Activated naive CD8-positive, alpha-beta T cell (primary cell): ENCODE data around the gene PTBP1.
A peak's percentile ranks its signal among the peaks of the same experiment; 100 is the strongest.

Experiments used
- H3K27ac Mint-ChIP-seq: one replicate; pipeline ENCODE4 v1.8.0; 2021; ENCODE audit warnings: mixed read lengths
- H3K27me3 Mint-ChIP-seq: one replicate; pipeline ENCODE4 v1.8.0; 2021; ENCODE audit warnings: mixed read lengths
- H3K36me3 Mint-ChIP-seq: one replicate; pipeline ENCODE4 v1.8.0; 2021; ENCODE audit warnings: mixed read lengths
- H3K4me1 Mint-ChIP-seq: one replicate; pipeline ENCODE4 v1.8.0; 2021; ENCODE audit warnings: low read depth, mixed read lengths
- H3K4me3 Mint-ChIP-seq: one replicate; pipeline ENCODE4 v1.8.0; 2021; ENCODE audit warnings: mild to moderate bottlenecking, mixed read lengths
- H3K9me3 Mint-ChIP-seq: one replicate; pipeline ENCODE4 v1.8.0; 2021; ENCODE audit warnings: low read depth, mixed read lengths

PTBP1 gene

DNA sequence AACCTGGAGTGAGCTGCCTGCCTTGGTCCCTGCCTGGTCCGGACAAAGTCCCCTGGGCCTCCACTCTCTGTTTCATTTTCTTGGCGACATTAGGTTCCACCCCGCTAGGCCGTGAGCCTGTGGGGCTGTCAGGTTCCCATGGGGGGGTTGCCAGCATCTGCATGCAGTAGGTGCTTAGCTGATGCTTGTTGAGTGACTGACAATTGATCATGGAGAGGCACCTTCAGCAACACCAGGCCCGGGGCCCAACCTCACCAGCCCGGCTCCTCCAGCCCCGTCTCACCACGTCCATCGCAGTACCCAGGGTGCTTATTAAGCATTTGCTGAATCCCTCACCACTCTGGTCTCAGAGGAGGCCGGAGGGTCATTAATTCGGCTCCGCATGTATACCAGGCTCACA, 33.0 kb upstream of the PTBP1 start:
- Mint-ChIP-seq H3K4me1 (no peaks in the 10 kb centered on the region), H3K4me3 (no peak overlapping the region), H3K27me3 (no peaks in the 10 kb centered on the region), H3K36me3 (no peaks in the 10 kb centered on the region), H3K9me3 (no peaks in the 10 kb centered on the region), H3K27ac (no peak overlapping the region)

DNA sequence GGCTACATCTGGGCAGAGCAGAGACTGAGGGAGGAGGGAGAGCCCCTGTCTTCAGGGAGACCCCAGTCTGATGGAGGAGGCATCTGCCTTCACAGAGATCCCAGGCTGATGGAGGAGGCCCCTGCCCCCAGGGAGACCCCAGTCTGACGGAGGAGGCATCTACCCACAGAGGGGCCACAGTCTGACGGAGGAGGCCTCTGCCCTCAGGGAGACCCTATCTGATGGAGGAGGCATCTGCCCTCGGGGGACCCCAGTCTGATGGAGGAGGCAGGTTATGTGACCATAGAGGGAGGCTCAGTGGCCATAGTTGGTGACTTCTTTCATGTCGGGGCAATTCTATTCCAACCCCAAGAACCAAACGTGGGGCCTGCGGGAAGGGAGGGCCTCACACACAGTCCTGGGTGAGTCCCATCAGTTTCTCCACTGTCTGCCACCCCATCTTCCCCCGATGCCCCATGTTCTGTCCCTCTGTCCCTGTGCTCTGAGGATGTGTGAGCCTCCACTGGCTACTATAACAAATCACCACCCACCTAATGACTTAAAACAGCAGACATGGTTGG, 32.0 kb upstream of the PTBP1 start:
- Mint-ChIP-seq H3K36me3 (no peaks in the 10 kb centered on the region), H3K9me3 (no peaks in the 10 kb centered on the region), H3K4me1 (peaks cover under 1% of the 10 kb centered on the region), H3K27me3 (peaks cover under 1% of the 10 kb centered on the region), H3K27ac (no peak overlapping the region), H3K4me3 (no peak overlapping the region)

DNA sequence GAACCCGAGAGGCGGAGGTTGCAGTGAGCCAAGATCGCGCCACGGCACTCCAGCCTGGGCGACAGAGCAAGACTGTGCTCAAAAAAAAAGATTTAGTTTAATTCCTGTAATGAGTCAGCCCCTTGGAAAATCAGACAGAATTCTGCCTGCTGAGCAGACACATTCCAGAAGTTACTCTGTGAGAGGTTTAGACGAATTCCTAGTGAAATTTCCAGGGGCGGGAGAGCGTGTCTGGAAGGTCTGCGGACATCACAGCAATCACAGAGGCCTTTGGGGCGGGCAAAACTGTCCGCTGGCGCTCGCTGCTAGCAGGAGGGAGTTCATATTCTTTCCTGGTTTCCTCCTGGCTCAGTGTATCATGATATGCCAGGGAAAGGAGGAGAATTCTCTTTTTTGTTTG, 28.8 kb upstream of the PTBP1 start:
- Mint-ChIP-seq H3K27ac (no peak overlapping the region), H3K4me1 (peaks cover 2% of the 10 kb centered on the region), H3K27me3 (peaks cover 2% of the 10 kb centered on the region)

DNA sequence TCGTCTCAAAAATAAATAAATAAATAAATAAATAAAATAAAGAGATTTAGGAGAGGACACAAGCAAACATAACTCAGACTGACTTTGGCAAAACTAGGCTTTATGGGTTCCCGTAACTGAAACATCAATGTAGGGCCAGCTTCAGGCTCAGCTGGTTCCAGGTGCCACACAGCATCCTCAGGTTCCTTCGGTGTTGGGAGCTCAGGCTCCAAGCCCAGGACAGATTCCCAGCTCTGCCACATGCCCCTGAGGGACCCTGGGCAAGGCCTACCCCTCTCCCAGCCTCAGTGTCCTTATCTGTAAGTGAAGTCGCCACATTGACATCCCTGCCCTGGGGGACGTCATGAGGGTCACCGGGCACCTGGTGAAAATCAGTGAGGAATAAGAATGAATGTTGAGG, 27.6 kb upstream of the PTBP1 start:
- Mint-ChIP-seq H3K27ac (no peak overlapping the region), H3K4me3 (no peak overlapping the region), H3K9me3 (no peaks in the 10 kb centered on the region), H3K36me3 (no peaks in the 10 kb centered on the region), H3K27me3 (peaks cover 2% of the 10 kb centered on the region), H3K4me1 (peaks cover 2% of the 10 kb centered on the region)

More for the DNA sequence above, 28.8 kb upstream of the PTBP1 start:
- H3K9me3 Mint-ChIP-seq: no peaks in the 10 kb centered on the region
- no peak overlapping the region for H3K4me3 Mint-ChIP-seq
- no peaks in the 10 kb centered on the region for H3K36me3 Mint-ChIP-seq

DNA sequence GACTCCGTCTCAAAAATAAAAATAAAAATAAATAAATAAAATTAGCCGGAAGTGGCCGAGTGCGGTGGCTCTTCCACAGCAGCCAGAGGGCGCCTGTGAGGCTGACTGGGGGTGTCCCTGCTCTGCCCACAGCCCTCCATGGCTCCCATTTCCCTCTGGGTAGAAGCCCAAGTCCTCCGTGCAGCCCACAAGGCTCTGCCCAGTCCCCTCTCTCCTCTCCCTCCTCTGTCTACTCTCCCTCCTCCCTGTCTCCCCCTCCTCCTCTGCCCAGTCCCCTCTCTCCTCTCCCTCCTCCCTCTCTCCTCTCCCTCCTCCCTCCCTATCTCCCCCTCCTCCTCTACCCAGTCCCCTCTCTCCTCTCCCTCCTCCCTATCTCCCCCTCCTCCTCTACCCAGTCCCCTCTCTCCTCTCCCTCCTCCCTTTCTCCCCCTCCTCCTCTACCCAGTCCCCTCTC, 25.9 kb upstream of the PTBP1 start:
- H3K27me3 Mint-ChIP-seq: peaks cover 2% of the 10 kb centered on the region
- no peaks in the 10 kb centered on the region for H3K36me3 Mint-ChIP-seq
- no peaks in the 10 kb centered on the region for H3K9me3 Mint-ChIP-seq
- H3K4me1 Mint-ChIP-seq: peaks cover 2% of the 10 kb centered on the region
- H3K4me3 Mint-ChIP-seq: no peak overlapping the region
- no peak overlapping the region for H3K27ac Mint-ChIP-seq

DNA sequence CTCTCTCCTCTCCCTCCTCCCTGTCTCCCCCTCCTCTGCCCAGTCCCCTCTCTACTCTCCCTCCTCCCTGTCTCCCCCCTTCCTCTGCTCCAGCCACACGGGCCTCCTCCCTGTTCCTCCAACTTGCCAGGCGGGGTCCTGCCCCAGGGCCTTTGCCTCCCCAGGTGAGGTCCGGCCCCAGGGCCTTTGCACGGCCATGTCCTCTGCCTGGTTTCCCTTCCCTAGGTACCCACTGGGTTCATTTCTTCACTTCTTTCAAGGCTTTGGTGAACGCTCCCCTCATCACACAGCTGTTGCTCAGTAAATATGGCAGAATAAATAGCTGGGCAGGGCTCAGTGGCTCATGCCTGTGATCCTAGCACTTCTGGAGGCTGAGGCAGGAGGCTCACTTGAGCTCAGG, 25.2 kb upstream of the PTBP1 start:
- Mint-ChIP-seq H3K27me3 (peaks cover 2% of the 10 kb centered on the region), H3K4me1 (peaks cover 2% of the 10 kb centered on the region), H3K36me3 (no peaks in the 10 kb centered on the region), H3K4me3 (no peak overlapping the region), H3K9me3 (no peaks in the 10 kb centered on the region), H3K27ac (peak overlapping the region; percentile 28)

DNA sequence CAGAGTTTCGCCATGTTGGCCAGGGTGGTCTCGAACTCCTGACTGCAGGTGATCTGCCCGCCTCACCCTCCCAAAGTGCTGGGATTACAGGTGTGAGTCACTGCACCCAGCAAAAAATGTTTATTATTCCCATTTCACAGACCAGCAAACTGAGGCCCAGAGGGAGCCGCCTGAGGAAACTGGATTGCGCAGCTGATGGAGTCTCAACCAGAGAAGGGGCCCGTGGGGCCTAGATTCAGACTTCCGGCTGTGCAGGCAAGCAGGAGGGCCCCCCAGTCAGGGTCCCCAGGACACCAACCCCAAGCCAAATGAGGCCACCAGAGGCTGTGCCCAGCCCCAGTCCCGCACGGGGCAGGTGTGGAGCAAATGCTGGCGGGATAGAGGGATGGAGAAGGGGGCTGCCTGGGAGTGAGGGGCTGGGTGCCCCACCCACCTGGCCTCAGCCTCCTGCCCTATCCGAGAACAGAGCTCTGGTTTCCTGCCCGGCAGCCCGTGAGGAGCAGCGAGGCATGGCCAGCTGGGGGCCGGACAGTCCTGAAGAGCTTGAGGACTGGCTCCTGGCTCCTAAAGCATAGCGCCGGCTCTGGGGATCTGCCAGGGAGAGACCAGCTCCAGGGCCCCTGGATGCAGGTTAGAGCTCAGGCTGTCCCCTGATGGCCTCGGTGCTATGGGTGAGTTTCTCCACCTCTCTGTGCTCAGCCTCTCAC, 24.4 kb upstream of the PTBP1 start:
- Mint-ChIP-seq H3K4me3 (no peak overlapping the region), H3K36me3 (no peaks in the 10 kb centered on the region), H3K27me3 (peaks cover 2% of the 10 kb centered on the region), H3K27ac (no peak overlapping the region), H3K9me3 (no peaks in the 10 kb centered on the region), H3K4me1 (peaks cover 2% of the 10 kb centered on the region)

DNA sequence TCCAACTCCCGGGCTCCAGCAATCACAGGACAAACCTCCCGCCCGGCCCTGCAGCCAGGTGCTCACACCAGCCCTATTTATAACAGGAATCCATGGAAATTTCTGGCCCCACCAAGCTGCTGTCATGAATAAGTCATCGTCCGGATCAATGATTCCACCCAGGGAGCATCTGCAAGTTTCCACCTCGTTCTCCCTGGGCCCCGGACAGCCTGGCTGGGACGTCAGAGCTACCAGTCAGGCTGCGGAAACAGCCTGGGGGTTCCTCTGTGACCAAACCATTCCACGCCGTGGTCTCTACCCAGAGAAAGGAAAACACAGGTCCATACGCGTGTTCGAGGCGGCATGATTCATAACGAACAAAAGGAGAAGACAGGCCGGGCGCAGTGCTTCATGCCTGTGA, 20.7 kb upstream of the PTBP1 start:
- Mint-ChIP-seq H3K4me1 (no peaks in the 10 kb centered on the region), H3K27ac (no peak overlapping the region), H3K36me3 (no peaks in the 10 kb centered on the region), H3K27me3 (no peaks in the 10 kb centered on the region), H3K4me3 (no peak overlapping the region), H3K9me3 (no peaks in the 10 kb centered on the region)

DNA sequence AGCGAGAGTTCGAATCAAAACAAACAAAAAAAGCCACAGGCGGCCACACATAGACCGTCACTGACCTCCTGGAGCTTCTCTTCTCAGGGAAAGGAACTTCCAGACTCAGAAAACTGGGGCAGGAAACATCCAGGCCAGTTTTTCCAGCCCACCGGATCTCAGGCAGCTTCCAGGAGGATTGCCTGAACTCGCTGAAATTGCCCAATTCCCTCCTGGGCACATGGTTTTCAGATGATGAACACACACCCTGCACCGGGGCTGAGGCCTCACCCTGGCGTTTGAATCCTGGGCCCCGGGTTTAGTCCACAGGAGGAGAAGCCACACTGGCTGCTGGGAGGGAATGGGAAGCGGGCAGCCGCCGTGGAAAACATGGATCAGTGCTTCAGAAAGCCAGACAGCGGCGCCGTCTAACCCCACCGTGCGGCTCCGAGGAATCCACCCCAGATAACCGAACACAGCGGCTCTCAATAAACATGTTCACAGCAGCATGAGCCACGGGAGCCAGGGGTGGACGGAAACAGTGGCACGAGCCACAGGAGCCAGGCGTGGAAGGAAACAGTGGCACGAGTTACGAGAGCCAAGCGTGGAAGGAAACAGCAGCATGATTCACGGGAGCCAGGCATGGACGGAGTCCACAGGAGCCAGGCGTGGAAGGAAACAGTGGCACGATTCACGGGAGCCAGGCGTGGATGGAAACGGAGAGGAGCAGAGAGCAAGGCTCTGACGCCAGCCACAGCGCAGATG, 18.2 kb upstream of the PTBP1 start:
- H3K4me3 Mint-ChIP-seq: no peak overlapping the region
- no peak overlapping the region for H3K27ac Mint-ChIP-seq
- H3K9me3 Mint-ChIP-seq: no peaks in the 10 kb centered on the region
- H3K27me3 Mint-ChIP-seq: no peaks in the 10 kb centered on the region
- H3K4me1 Mint-ChIP-seq: no peaks in the 10 kb centered on the region
- no peaks in the 10 kb centered on the region for H3K36me3 Mint-ChIP-seq

DNA sequence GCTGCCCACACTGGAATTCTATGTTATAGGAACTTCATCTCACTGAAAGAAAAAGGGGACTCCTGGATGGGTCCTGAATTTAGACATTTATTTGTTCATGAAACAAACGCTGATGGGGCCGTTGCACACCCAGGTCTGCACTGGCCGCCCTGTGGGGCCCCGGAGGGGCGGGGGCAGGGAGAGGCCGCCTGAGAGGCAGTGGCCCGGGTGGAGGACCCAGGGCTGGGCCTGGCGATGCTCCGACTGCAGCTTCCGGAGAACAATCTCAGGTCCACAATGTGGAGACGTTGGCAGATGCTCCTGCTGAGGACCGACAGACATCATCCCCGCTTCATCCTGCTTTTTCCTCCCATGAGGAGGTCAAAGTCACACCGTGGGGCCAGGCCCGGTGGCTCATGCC, 16.3 kb upstream of the PTBP1 start:
- Mint-ChIP-seq H3K4me1 (no peaks in the 10 kb centered on the region), H3K36me3 (no peaks in the 10 kb centered on the region), H3K9me3 (no peaks in the 10 kb centered on the region), H3K27me3 (no peaks in the 10 kb centered on the region), H3K4me3 (no peak overlapping the region), H3K27ac (no peak overlapping the region)

DNA sequence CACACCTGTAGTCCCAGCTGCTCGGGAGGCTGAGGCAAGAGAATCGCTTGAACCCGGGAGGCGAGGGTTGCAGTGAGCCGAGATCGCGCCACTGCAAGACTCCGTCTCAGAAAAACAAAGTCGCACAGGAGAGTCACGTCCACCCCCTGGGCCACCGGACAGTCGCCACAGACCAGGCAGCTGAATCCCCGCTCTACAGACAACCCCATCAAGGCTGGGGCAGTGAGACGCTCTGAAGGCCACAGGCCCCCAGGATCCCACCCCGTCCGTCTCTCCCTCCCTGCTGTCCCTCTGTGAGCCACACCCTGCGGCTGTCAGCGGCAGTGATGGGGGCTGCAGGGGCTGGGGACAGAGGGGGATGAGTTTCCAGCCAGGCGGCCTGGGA, 15.5 kb upstream of the PTBP1 start:
- Mint-ChIP-seq H3K9me3 (no peaks in the 10 kb centered on the region), H3K27ac (no peak overlapping the region), H3K4me1 (no peaks in the 10 kb centered on the region)

DNA sequence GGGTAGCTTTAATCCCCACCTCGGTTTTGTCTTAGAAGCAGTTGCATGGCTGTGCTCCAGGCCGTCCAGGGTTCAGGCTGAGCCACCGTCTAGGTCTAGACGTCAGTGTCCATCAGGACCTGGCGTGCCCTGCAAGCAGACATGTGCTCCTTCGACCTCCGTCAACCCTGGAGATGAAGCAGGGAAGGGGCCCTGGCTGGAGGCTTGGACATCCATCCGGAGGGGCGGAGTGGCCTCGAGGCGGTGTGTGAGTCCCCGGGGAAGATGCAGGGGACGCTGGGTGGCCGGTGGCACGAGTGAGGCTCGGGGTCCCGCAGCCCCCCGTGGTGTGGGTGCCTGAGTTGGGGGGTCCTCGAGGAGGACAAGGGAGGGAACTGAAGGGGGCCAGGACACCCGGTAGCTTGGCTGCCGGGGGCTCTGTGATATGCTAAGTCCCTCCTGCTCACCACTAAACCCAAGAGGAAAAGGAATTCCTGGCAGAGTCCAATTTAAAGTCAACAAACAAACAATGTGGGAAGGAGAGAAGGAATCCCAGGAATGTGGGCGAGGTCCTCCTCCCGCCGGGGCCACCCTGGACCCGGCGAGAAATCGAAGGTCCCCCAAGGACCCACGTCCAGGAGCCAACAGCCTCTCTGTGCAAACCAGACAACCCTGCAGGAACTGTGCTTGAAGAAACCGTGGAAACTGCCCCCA, 14.9 kb upstream of the PTBP1 start:
- no peak overlapping the region for H3K27ac Mint-ChIP-seq
- no peaks in the 10 kb centered on the region for H3K27me3 Mint-ChIP-seq
- no peak overlapping the region for H3K4me3 Mint-ChIP-seq
- H3K4me1 Mint-ChIP-seq: no peaks in the 10 kb centered on the region
- H3K9me3 Mint-ChIP-seq: no peaks in the 10 kb centered on the region
- no peaks in the 10 kb centered on the region for H3K36me3 Mint-ChIP-seq

More for the DNA sequence above, 15.5 kb upstream of the PTBP1 start:
- H3K27me3 Mint-ChIP-seq: no peaks in the 10 kb centered on the region
- no peak overlapping the region for H3K4me3 Mint-ChIP-seq
- H3K36me3 Mint-ChIP-seq: no peaks in the 10 kb centered on the region

DNA sequence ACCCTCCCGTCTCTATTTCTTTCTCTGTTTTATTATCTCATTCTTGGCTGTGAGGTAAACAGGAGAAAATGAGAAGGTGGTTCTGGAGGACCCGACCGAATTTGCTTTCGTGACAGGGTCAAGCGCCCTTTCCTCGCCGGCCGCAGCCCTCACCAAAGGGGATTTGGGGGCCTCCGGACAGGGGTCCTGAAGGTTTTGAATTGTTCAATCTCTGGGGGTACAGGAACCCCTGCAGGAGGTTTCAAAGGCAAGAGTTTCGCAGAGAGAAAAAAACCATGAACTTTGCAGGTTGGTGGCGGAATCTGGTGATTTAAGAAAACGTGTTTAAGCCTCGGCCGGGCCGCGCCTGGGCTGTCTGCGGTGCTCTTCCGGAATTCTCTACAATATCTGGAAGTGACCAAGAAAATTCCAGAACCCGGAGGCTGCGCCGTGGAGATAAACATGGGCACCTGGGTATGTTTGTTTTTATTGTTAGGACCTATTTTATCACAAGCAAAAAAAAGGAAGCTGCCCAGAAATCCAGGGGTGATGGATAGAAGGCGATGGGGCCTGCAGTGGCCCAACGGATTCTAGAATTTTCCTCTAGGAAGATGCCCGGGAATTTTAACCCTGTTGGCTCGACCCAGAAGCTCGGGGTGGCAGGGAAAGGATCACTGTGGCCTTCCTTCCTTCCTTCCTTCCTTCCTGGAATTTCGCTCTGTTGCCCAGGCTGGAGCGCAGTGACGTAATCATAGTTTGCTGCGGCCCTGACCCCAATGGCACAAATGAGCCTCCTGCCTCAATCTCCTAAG, 14.2 kb upstream of the PTBP1 start:
- no peaks in the 10 kb centered on the region for H3K36me3 Mint-ChIP-seq
- H3K27ac Mint-ChIP-seq: no peak overlapping the region
- no peaks in the 10 kb centered on the region for H3K9me3 Mint-ChIP-seq
- no peaks in the 10 kb centered on the region for H3K4me1 Mint-ChIP-seq
- no peak overlapping the region for H3K4me3 Mint-ChIP-seq
- no peaks in the 10 kb centered on the region for H3K27me3 Mint-ChIP-seq

DNA sequence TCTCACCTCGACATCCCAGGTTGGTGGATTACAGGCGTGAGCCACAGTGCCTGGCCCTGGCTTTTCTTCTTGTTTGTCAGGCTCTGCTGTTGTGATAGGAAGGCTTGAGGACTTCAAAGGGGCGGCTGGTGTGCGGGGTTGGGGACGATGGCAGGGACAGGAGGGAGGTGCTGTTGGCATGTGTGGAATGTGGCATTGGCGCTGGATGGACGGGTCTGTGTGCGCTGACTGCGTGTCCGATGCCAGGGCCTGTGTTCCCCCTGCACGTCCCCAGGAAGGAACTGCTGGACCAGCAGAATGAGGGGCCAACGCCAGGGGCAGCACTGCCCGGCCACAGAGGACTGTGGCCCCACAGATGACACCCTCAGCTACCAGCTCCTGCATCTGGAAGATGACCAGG, 12.7 kb upstream of the PTBP1 start:
- peaks cover 1% of the 10 kb centered on the region for H3K27me3 Mint-ChIP-seq
- no peak overlapping the region for H3K27ac Mint-ChIP-seq
- H3K4me1 Mint-ChIP-seq: no peaks in the 10 kb centered on the region
- H3K36me3 Mint-ChIP-seq: no peaks in the 10 kb centered on the region
- H3K4me3 Mint-ChIP-seq: no peak overlapping the region
- H3K9me3 Mint-ChIP-seq: no peaks in the 10 kb centered on the region
